ENCODE results near the gene SAMD3.

The SAMD3 gene

GRCh38 chr6:130098317-130098716 lies 124.4 kb downstream of the SAMD3 start:
- H3K4me3 ChIP-seq (ENCODE audit: insufficient read depth, low read length, poor library complexity, severe bottlenecking), result no peak overlapping the region
- no peak overlapping the region for H3K27ac ChIP-seq (ENCODE audit: low read depth, low read length)
- H4K20me1 ChIP-seq (ENCODE audit: low read depth, low read length), result no peaks in the 10 kb centered on the region
- no peaks in the 10 kb centered on the region for H3K79me2 ChIP-seq (ENCODE audit: insufficient read depth, low read length)
- TF ChIP-seq CTCF (IDR thresholded peaks at IDR 0.05; ENCODE audit: insufficient read depth, low read length, poor library complexity, severe bottlenecking), result no peak
- TF ChIP-seq EZH2phosphoT487 (conservative IDR thresholded peaks at IDR 0.05; ENCODE audit: low read length), result no peak
- no peak overlapping the region for H3K4me2 ChIP-seq (ENCODE audit: low read depth, low read length, poor library complexity, severe bottlenecking)
- H3K27me3 ChIP-seq (ENCODE audit: low read length), result no peaks in the 10 kb centered on the region
- no peak overlapping the region for H3K9ac ChIP-seq (ENCODE audit: low read length)
- H2AFZ ChIP-seq (ENCODE audit: low read depth, low read length, severe bottlenecking), result no peak overlapping the region
- no peaks in the 10 kb centered on the region for H3K36me3 ChIP-seq (ENCODE audit: low read length)
- H3F3A ChIP-seq (ENCODE audit: insufficient read depth), result no peaks in the 10 kb centered on the region
- no peaks in the 10 kb centered on the region for H3K9me2 ChIP-seq (replicated peaks; ENCODE audit: insufficient read depth, low read length)
- H3K9me3 ChIP-seq (ENCODE audit: insufficient read depth, low read length), result no peaks in the 10 kb centered on the region

All from SU-DHL-6 (cell line).